HG02798 (cell line): ENCODE data around the gene DSC3.
A peak's percentile ranks its signal among the peaks of the same experiment; 100 is the strongest.
"Not testable (repeated sequence)": the region's sequence is repeated elsewhere in the genome, so short reads cannot be mapped to it uniquely, and the experiment has no call there.

Experiments used
- ATAC-seq: cut with Tn5 transposase; IDR thresholded peaks from one replicate; pipeline ENCODE4 v1.9.1; 2021; ENCODE audit warnings: mild to moderate bottlenecking; ENCODE audit not compliant: unreplicated experiment, poor library complexity

DSC3 gene

DNA sequence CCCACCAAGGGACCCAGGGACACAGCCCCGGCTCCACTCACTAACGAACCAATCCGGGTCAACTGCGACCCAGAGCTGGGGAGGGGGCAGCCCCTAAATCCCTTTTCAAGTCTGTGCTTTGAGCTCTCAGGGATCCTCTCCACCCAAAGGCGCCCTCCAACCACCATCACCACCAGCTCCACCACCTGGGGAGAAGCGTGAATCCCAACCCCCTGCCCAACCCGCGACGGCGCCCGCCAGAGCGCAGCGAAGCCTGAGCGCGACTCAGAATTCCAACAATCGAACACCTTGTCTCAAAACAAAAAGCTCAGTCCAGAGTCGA, 497 bp downstream of the DSC3 start:
- ATAC-seq: no peak

DNA sequence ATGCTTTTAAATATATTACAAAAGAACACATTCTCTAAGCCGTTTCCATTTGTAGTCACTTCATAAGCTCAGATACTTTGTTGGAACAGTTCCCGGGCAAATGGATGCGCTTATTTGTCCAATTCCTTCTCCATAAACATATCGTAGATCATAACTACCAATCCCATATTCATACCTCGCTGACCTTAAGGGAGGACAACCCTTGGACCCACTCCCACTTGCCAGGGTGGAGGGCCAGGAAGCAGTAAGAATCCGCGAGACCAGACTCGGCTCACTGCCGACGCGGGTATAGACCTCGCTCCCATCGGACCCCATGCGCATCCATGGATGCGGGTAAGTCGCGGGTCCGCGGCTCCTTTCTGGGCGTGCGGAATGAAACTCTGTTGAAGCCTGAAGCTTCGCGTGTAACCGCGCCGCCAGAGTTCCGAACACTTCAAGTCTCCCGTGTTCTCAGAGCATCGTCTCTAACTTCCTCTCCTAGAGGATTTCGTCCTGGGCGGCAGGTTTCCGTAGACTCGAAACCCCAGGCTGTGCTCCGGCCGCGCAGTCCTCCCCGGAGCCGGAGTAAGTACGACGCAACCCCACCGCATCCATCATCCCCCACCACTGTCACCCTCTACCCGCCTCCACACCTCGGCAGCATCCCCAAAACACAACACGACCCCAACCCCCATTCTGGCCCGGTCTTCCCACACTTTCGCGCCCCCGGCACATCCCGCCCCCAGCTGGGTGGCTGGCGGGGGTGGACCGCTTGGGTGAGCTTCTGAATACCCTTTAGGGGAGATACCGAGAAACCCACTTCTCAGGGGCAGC, 1.1 kb downstream of the DSC3 start:
- no peak for ATAC-seq

DNA sequence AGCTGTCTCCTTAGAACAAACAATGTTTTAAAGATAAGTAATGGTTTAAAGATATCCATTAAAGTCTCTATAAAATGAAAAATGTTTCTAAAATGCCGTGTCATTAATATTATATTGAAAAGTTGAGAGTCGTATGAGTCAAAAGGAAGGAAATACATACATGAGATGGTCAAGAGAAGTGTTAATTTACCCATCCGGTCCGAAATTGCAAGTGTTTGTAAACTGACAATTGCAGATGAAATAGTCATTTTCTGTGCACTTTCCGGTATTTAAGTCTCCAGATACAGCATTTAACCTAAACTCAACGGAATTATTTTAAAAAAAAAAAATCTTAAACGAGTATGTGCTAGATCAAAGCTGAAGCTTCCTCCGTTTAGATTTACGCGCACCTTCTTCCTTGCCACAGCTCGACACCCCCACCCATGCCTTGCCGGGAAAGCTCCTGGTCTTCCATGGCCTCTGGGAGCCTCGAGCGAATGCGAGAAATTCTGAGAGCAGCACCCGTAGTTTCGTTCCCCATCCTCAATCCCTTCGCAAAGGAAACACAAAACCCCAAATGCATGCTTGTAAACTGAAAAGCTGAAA, 1.8 kb downstream of the DSC3 start:
- no peak for ATAC-seq

- ATAC-seq: no peak
Measured at GRCh38 chr18:31039426-31039825, 3.1 kb downstream of the DSC3 start.

- ATAC-seq: not testable (repeated sequence)
Measured at GRCh38 chr18:31037686-31038085, 4.9 kb downstream of the DSC3 start.

- ATAC-seq: no peak
Measured at GRCh38 chr18:31034541-31034940, 8.0 kb downstream of the DSC3 start.

DNA sequence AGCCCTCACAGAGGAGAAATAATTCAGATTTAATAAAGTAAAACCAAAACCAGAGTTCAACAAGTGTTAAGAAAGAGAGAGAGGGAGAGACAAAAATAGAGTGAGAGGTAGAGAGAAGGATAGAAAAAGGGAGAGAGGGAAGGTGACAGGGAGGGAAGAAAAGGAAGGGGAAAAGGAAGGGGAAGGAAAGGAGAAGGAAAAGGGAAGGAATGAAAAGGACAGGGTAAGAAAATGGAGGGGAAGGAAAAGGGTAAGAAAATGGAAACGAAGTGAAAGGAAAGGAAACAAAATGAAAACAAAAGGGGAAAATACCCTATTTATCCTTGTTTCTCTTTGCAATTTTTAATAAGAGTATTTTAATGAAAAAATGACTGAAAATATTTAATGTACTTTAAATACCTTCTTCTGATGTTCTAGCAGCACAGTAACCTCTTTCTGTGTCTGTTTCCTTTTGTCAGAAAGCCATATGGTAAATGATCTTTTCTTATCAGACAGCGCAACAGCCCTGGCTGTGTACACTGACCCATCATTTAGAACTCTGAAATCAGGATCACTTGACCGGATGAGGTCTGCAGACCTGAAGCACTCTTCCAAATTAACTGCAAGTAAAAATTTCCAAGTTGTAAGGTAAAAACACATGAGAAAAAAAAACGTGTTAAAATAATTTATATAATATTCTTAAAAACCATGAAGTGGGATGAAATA, 11.8 kb downstream of the DSC3 start:
- no peak for ATAC-seq

GRCh38 chr18:31015715-31016434, 26.7 kb downstream of the DSC3 start:
- ATAC-seq: no peak

DNA sequence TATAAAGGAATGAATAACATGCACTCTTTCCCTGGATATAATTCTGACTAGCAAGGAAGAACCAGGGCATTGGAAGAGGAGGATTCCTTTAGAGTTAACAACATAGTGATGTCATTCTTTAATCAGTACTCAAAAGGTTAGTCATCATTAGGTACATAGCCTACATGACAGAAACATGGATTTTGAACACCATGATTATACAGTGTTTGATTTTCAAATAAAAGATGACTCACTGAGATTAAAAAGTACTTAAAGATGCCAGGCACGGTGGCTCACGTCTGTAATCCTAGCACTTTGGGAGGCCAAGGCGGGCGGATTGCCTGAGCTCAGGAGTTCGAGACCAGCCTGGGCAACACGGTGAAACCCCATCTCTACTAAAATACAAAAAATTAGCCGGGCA, 31.1 kb downstream of the DSC3 start:
- ATAC-seq: not testable (repeated sequence)

DNA sequence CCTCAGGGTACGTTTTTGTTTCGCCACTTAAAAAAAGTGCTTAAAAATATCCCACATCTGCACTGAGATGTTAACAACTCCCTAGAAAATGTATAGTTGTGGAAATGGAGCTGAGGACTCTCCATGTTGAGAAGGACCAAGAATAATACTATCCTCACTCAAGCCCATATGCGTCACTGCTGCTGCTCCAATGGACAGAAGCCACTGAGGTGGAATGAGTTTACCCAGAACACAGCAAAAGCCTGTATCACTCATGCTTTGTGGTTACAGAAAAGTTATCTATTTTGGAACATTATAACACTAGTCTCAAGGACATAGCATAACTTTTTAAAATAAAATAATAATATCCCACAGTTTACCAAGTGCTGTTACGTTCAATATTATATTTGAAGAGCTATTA, 31.9 kb downstream of the DSC3 start:
- ATAC-seq: no peak

- no peak for ATAC-seq
Measured at GRCh38 chr18:30999887-31000628, 42.5 kb downstream of the DSC3 start.

- no peak for ATAC-seq
Measured at GRCh38 chr18:30999186-30999585, 43.4 kb downstream of the DSC3 start.

GRCh38 chr18:30997223-30997622, 45.3 kb downstream of the DSC3 start:
- no peak for ATAC-seq

- no peak for ATAC-seq
Measured at GRCh38 chr18:30992231-30992630, 50.3 kb downstream of the DSC3 start.

- peak; percentile 65 for ATAC-seq
Measured at GRCh38 chr18:30991397-30991796, 51.1 kb downstream of the DSC3 start.

- no peak for ATAC-seq
Measured at GRCh38 chr18:30989141-30989540, 53.4 kb downstream of the DSC3 start.

- no peak for ATAC-seq
Measured at GRCh38 chr18:30988440-30988839, 54.1 kb downstream of the DSC3 start.

DNA sequence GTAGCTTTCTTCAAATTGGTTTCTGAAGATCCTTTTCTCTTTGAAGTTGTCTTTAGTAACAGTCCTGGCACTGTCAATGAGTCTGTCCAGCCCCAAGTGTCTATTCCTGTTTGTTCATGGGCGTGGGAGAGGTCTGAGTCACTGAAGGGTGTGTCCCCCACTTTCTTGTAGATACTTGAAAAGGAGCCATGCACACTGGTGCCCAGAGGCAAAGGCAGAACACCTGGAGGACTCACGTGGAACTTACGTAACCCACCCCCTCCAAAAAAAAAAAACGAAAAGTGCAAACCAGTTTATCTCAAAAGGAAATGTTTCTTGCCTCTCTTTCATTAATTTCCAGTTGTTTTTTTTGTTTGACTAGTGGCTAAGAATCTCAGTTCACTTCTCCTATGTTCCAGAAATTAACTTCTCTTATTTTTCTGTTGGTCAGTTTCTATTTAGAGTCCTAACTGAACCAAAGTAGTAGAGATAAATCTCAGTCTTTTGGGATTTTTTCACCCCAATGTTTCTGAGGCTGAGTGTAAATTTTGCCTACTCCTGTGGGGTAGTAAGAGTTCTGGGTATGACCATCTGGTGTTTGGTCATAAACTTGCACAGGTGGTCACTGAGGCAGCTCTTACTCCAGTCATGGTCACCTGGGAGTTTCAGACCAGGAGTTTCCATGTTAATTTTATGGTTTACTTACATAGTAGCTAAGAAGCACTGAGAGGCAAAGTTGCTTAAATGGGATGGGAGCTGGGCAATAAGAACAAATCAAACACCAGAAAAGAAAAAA, 54.9 kb downstream of the DSC3 start:
- ATAC-seq: no peak

GRCh38 chr18:30985753-30986152, 56.8 kb downstream of the DSC3 start:
- ATAC-seq: no peak
